DMS53 (cell line): Measurements from ENCODE around the gene EXOC6B.
A peak's percentile ranks its signal among the peaks of the same experiment; 100 is the strongest.

Experiments used
- DNase-seq: peaks from one replicate; lab custom pipeline; 2025; lab: John Stamatoyannopoulos, UW

Gene EXOC6B

DNA sequence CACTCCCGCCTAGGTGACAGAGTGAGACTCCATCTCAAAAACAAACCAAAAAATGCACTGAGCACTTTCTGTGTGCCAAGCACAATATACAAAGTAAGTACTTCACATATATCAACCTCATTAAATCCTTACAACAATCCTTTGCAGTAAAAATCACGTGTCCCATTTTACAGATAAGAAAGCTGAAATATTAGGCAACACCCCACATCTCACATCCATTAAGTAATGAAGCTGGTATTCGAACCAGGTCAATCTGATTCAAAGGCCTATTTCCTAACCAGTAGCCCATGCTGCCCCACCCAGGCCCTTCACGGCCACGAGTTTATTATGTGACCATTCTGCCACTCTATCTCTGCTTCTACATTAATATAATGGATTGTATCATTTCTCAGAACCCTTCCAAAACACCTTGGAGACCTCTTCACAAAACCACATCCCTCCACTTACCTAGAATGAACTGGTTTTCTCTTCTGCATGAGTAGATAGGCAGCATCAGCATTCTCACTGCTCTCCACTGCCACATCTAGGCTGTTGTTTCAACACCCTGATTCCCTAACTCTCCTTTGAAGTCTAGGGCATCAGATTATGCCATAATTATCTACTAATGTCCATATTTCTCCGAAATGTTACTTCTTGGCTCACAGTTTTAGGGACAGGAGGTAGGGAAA is 3.1 kb upstream of the EXOC6B start:
- no peak for DNase-seq

DNA sequence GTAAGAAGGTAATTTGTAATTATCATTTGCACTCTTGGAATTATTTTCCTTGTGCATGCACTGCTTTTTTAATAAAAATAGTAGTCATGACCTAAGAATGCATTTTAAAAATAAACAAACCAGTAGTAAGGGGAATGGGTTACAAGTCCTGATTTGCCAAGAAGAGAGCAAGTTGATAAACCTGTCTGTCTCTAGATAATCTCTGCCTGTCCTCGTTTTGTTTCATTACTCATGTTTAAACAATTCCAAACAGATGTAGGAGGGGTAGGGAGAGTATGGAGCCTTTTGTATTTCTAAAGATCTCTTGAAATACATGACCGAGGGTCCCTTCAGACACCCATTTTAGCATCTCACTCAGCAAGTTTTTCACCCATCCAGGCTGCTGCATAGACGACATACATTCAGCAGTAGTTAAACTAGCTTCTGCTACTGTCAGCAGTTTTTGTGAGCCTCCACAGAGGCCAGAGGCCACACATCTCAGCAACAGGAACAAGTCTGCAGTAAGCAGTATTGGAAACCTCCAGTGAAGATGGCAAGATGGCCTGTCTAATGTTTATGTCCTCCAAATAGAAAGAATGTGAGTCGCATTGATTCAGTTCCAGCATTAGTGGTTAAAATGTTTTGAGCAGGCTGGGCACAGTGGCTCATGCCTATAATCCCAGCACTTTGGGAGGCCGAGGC is 2.3 kb upstream of the EXOC6B start:
- peak; percentile 32 for DNase-seq

DNA sequence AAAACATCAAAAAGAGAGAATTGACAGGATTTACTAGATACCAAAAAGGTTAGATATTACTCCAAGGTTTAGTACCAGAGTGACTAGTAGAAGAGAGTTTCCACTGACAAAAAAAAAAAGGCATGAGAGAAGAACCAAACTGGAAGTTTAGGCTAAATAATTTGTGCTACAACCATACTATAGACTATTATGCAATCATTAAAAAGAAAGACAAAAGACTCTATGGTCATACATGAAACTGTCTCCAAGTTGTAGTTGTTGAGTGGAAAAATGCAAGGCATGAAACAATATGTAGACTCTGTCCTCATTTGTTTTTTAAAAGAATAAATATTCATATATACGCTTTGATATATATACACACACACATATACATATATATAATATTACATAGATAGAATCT is 1.7 kb upstream of the EXOC6B start:
- DNase-seq, result no peak

GRCh38 chr2:72826156-72826477 is 284 bp upstream of the EXOC6B start:
- no peak for DNase-seq

GRCh38 chr2:72824224-72824842 is 1.5 kb downstream of the EXOC6B start:
- DNase-seq, result no peak

DNA sequence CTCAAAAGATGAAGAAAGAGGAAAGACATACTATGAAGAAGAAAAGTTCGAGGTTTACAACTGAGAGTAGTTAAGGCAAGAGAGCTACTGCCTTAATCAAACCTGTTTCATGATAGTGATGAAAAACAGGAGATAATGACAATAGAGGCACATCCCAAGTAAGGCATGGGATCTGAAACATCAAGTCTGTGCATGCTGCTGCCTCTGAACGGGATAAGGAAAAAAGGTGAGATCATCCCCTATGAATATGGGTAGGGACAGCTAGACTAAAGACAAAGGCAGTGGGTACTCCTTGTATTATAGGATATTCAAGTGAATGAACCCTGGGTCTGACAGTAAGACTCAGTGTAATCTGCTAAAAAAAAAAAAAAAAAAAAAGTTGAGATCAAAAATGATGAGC is 3.0 kb downstream of the EXOC6B start:
- no peak for DNase-seq

GRCh38 chr2:72821983-72822382 is 3.9 kb downstream of the EXOC6B start:
- no peak for DNase-seq

GRCh38 chr2:72821118-72821517 is 4.7 kb downstream of the EXOC6B start:
- no peak for DNase-seq

DNA sequence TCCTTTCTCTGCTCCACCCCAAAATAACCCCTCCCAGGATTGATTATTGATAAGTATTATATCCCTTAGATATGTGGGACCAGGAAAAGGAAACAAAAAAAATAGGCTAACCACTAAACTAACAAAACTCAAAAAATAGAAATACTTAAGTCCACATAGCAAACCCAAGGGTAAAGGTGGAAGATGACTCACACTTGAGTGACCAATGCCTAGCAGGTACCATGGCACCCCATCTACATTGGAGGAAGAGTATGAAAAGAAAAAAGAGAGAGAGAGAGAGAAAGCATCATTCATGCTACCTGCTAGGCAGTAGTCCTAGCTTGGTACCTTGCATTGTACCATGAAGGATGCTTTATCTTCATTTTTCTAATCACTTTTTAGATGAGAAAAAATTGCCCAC is 6.3 kb downstream of the EXOC6B start:
- peak; percentile 28 for DNase-seq

GRCh38 chr2:72815655-72816278 is 10.1 kb downstream of the EXOC6B start:
- DNase-seq, result no peak

DNA sequence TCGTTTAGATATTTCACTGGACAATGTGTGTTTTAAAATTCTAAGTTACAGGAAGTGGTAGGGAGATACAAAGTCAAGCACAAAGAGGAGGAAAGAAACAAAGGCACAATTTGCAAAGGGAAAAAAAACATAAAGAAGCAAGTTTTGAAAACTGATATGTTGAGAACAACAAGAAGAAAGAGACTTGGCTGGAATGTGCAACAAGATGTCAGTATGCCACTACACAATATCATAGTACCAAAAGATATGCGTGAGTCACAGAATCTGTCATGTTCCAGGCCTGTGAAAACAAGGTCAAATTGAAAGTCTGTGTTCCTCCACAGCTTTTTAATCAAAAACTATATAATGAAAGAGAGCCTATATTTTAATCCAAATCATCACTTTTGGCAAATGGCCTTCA is 12.0 kb downstream of the EXOC6B start:
- no peak for DNase-seq

GRCh38 chr2:72810165-72810564 is 15.7 kb downstream of the EXOC6B start:
- no peak for DNase-seq

DNA sequence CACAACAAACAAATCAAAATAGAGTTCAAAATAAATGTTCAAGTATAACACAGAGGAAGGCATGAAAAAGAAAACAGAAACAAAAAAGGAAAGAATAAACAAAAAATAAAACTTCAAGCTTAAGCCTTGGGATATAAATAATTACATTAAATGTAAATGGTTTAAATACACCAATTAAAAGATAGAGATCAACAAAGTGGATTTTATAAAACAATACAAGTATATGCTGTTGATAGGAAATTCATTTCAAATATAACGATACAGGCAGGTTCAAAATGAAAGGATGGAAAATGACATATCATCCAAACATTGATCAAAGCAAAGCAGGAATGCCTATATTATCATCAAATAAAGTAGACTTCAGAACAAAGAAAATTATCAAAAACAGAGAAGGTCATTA is 16.7 kb downstream of the EXOC6B start:
- DNase-seq, result no peak

DNA sequence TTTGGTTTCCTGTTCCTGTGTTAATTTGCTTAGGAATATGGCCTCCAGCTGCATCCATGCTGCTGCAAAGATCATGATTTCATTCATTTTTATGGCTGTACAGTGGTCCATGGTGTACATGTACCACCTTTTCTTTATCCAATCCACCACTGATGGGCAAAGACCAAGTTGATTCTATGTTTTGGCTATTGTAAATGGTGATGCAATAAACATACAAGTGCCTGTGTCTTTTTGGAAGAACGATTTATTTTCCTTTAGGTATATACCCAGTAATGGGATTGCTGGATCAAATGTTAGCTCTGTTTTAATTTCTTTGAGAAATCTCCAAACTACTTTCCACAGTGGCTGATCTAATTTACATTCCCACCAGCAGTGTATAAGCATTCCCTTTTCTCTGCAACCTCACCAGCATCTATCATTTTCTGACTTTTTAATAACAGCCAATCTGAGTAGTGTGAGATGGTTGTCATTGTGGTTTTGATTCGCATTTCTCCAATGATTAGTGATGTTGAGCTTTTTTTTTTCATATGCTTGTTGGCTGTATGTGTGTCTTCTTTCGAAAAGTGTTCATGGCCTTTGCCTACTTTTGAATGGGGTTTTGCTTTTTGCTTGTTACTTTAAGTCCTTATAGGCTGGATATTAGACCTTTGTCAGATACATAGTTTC is 19.4 kb downstream of the EXOC6B start:
- no peak for DNase-seq

DNA sequence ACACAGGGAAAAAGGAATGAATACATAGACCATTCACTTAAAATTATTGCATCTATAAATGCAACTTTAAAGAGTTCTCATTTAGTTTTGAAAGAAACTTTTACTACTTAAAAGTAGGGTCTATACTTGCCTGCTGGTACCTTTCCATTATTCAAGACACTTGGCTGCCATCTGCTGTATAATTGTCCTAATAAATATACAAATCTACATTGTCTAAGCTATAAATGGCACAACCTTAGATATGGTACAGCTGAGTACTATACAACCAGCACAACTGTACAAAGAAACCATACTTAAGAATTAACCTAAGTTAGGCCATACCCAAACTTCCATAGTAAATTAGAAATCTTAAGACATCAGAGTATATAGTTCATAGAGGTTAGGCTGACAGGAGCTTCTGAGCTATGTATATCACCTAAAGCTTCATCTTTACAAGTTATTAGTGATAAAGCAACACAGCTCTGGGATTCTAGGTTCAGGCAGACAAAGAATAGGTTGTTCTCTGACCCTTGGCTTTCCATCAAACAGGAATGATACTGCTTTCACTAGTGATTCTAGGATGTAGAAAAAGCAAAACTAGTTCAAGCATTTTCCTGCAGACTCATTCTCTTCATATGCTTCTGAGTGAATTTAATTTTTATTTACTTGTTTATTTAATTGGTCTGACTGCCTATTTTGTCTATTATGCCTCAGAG is 22.1 kb downstream of the EXOC6B start:
- no peak for DNase-seq

DNA sequence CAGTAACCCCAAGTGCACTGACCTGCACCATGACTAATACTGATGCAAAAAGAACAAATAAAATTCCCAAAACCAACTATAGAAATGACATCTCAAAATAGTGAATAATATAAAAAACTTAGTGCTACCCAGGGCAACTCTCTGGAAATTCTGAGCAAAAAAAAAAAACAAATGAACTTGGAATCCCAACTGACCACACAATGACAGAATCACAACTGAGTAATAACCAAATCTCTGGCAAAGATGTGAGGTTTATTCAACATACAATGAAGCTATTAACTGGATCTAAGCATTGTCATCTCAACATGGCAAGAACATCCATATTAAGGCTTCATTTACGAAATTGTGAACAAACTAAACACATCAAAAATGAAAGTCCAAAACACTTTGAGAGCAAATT is 22.7 kb downstream of the EXOC6B start:
- no peak for DNase-seq

DNA sequence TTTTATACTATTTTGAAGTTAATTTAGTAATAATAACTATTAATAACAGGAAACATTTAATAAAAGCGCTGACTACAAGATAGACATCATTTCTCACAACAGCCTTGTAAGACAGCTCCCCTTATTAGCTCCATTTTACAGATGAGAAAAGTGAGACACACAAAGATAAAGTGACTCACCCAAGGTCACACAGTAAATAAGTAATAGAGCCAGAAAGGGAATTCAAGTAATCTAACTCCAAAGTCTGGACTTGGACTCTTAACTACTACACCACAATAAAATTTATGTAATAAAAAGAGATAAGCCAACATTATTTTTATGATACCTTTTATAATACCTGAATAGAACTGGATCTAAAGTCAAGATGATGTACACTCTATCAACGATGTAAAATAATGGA is 25.3 kb downstream of the EXOC6B start:
- no peak for DNase-seq

DNA sequence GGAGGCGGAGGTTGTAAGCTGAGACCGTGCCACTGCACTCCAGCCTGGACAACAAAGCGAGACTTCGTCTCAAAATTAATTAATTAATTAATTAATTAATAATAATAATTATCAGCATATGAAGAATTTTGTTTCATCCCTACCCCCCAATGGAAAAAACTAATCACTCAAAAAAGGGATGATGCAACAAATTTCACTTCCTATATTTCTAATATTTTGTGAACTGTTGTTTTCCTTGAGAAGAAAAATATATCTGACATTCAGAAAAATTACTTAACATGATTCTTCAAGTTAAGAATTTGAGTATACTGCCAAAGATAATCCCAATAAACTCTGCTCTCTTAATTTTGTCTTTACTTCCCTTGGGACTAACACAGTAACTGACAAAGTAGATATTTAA is 28.1 kb downstream of the EXOC6B start:
- no peak for DNase-seq

DNA sequence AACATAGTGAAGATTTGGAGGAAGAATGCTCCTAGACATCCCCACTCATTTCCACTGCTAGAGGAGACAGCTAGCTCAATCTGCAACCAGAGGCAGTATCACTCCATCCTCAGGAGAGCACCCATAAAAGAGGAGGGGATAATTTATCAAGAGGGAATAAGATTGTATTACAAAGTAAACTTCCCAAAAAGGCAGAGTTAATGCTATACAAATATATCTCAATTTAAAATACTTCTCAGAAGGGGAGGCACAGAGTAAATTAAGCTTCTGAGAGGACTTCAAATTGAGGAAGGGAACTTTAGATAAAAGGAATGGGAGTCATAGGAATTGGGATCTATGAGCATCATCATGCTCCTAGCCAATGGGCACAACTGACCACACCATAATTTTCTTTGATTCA is 29.1 kb downstream of the EXOC6B start:
- no peak for DNase-seq

DNA sequence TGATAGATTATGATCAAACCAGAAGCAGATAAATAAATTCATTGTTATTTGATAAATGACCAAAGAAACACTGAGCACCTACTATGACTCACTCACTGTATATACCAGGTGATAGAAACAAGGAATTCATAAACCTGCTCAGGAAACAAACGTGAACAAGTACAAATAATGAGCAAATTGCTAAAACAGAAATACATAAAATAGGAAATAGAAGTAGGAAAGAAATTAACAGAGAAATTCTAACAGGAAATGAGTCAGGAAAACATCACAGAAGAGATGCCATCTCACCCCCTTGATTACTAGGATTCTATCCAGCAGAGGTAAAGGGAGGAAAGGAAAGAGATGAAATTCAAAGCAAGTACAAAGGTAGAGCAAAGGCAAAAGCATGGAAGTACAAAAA is 31.3 kb downstream of the EXOC6B start:
- DNase-seq, result peak; percentile 16

DNA sequence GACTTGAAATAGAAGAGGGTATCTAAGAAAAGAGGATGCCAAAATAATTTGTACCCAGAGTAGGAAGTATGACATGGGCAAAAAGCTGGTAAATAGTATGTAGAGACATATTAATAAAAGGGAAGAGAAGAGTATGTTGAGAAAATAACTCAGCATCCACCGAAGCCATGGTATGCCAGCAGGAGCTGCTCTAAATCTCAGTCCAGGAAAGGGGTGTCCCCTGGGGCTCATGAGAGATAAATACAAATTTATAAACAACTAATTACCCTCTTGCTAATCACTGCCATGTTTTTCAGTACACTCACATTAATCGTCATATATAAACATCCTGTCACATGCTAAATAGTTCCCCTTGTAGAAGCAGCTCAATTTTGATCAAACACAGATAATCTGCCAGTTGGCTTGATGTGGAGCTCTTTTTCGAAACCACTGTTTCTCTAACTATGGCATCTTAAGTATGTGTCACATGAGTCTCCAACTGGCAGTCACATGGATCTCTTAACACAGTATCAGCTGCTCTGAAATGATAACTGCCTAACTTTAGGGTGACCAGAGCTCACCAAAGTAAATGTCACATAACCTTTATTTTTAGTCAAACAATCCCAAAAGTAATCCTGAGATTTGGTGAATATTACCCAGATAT is 31.9 kb downstream of the EXOC6B start:
- DNase-seq, result no peak

DNA sequence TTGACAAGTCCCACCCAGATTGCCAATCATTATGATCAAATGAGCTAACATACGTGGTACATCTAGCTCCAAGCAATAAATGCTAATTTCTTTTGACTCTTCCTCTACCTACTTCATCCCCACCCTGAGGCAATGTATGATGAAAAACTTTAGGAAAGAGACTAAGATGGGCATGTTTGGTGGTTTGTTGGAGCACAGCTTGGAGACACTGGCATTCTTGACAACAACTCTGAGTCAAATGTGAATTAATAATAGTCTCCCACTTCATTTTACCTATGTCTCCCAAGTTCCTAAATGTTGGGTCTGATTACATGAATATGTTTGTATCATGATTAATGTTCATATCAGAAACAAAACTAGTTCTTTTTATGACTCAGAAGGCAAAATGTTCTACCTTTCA is 36.6 kb downstream of the EXOC6B start:
- no peak for DNase-seq
